ENCODE results near the gene GLB1L3. TPM values are rescaled to one million over a fixed set of nuclear protein-coding genes. Genes with fewer than 3 reads are reported as not detected.

Gene GLB1L3
- total and polyA plus RNA-seq, 4 donors = not detected

GRCh38 chr11:134288486-134288885 is 12.3 kb downstream of the GLB1L3 start:
- peaks cover 1% of the 10 kb centered on the region for H3K9me3 ChIP-seq (ENCODE audit: control insufficient read depth, low read length)
- ATAC-seq (ENCODE audit: low FRiP score) (no peak), DNase-seq (no peak)
- no peak overlapping the region for H3K27ac ChIP-seq (ENCODE audit: low read depth in 1 of 2, low read length in 2 of 2)
- H3K4me1 ChIP-seq (ENCODE audit: control insufficient read depth in 1 of 2, insufficient read depth in 2 of 2, low read length in 2 of 2) = no peaks in the 10 kb centered on the region
- no peaks in the 10 kb centered on the region for H3K36me3 ChIP-seq (ENCODE audit: control insufficient read depth in 1 of 2, insufficient read depth in 2 of 2, low read length in 1 of 2)
- H3K27me3 ChIP-seq (ENCODE audit: control insufficient read depth in 1 of 2, insufficient read depth in 2 of 2, low read length in 1 of 2) = no peaks in the 10 kb centered on the region
- H3K4me3 ChIP-seq (ENCODE audit: low read length in 2 of 2) = no peak overlapping the region
- intact Hi-C loops (cut with DNase I) = no loop called here
- 91 to 93% methylated on average over 13 of the region's 13 CpGs for WGBS, 2 donors

- H3K27ac ChIP-seq (ENCODE audit: low read depth in 1 of 2, low read length in 2 of 2) = no peak overlapping the region
- peaks cover 1% of the 10 kb centered on the region for H3K9me3 ChIP-seq (ENCODE audit: control insufficient read depth, low read length)
- H3K27me3 ChIP-seq (ENCODE audit: control insufficient read depth in 1 of 2, insufficient read depth in 2 of 2, low read length in 1 of 2) = no peaks in the 10 kb centered on the region
- intact Hi-C loops (cut with DNase I) = no loop called here
- H3K4me1 ChIP-seq (ENCODE audit: control insufficient read depth in 1 of 2, insufficient read depth in 2 of 2, low read length in 2 of 2) = no peaks in the 10 kb centered on the region
- DNase-seq (no peak), ATAC-seq (ENCODE audit: low FRiP score) (no peak)
- H3K4me3 ChIP-seq (ENCODE audit: low read length in 2 of 2) = no peak overlapping the region
- WGBS, 2 donors = 82 to 96% methylated on average over 4 of the region's 4 CpGs
- H3K36me3 ChIP-seq (ENCODE audit: control insufficient read depth in 1 of 2, insufficient read depth in 2 of 2, low read length in 1 of 2) = no peaks in the 10 kb centered on the region
Measured at GRCh38 chr11:134289167-134289566, 13.0 kb downstream of the GLB1L3 start.

- 36 to 40% methylated on average over 10 to 12 of the region's 12 CpGs for WGBS, 2 donors
- peak in 1 of 2 donors; percentile 57 for DNase-seq
Measured at GRCh38 chr11:134289789-134290188, 13.6 kb downstream of the GLB1L3 start.

GRCh38 chr11:134290646-134291045 is 14.5 kb downstream of the GLB1L3 start:
- 89 to 94% methylated on average over 7 of the region's 7 CpGs for WGBS, 2 donors
- Histone ChIP-seq H3K27me3 (ENCODE audit: control insufficient read depth in 1 of 2, insufficient read depth in 2 of 2, low read length in 1 of 2) (no peaks in the 10 kb centered on the region), H3K36me3 (ENCODE audit: control insufficient read depth in 1 of 2, insufficient read depth in 2 of 2, low read length in 1 of 2) (no peaks in the 10 kb centered on the region), H3K4me1 (ENCODE audit: control insufficient read depth in 1 of 2, insufficient read depth in 2 of 2, low read length in 2 of 2) (no peaks in the 10 kb centered on the region), H3K4me3 (ENCODE audit: low read length in 2 of 2) (no peak overlapping the region), H3K9me3 (ENCODE audit: control insufficient read depth, low read length) (peaks cover 1% of the 10 kb centered on the region), H3K27ac (ENCODE audit: low read depth in 1 of 2, low read length in 2 of 2) (no peak overlapping the region)
- no peak for DNase-seq
- no peak for ATAC-seq (ENCODE audit: low FRiP score)
- intact Hi-C loops (cut with DNase I) = no loop called here

More at GRCh38 chr11:134289789-134290188, 13.6 kb downstream of the GLB1L3 start:
- Histone ChIP-seq H3K27me3 (ENCODE audit: control insufficient read depth in 1 of 2, insufficient read depth in 2 of 2, low read length in 1 of 2) (no peaks in the 10 kb centered on the region), H3K4me1 (ENCODE audit: control insufficient read depth in 1 of 2, insufficient read depth in 2 of 2, low read length in 2 of 2) (no peaks in the 10 kb centered on the region), H3K36me3 (ENCODE audit: control insufficient read depth in 1 of 2, insufficient read depth in 2 of 2, low read length in 1 of 2) (no peaks in the 10 kb centered on the region), H3K27ac (ENCODE audit: low read depth in 1 of 2, low read length in 2 of 2) (no peak overlapping the region), H3K9me3 (ENCODE audit: control insufficient read depth, low read length) (peaks cover 1% of the 10 kb centered on the region), H3K4me3 (ENCODE audit: low read length in 2 of 2) (no peak overlapping the region)
- intact Hi-C loops (cut with DNase I) = no loop called here
- peak; percentile 54 for ATAC-seq (ENCODE audit: low FRiP score)

- no peaks in the 10 kb centered on the region for H3K27me3 ChIP-seq (ENCODE audit: control insufficient read depth in 1 of 2, insufficient read depth in 2 of 2, low read length in 1 of 2)
- no peak overlapping the region for H3K4me3 ChIP-seq (ENCODE audit: low read length in 2 of 2)
- no peaks in the 10 kb centered on the region for H3K4me1 ChIP-seq (ENCODE audit: control insufficient read depth in 1 of 2, insufficient read depth in 2 of 2, low read length in 2 of 2)
- ATAC-seq (ENCODE audit: low FRiP score) (no peak), DNase-seq (no peak)
- intact Hi-C loops (cut with DNase I) = no loop called here
- no peak overlapping the region for H3K27ac ChIP-seq (ENCODE audit: low read depth in 1 of 2, low read length in 2 of 2)
- H3K9me3 ChIP-seq (ENCODE audit: control insufficient read depth, low read length) = peaks cover 1% of the 10 kb centered on the region
- H3K36me3 ChIP-seq (ENCODE audit: control insufficient read depth in 1 of 2, insufficient read depth in 2 of 2, low read length in 1 of 2) = no peaks in the 10 kb centered on the region
- 77 to 86% methylated on average over 6 of the region's 6 CpGs for WGBS, 2 donors
Measured at GRCh38 chr11:134291196-134291595, 15.0 kb downstream of the GLB1L3 start.

- DNase-seq = peak in 1 of 2 donors; percentile 39
- intact Hi-C loops (cut with DNase I) = no loop called here
- Histone ChIP-seq H3K4me3 (ENCODE audit: low read length in 2 of 2) (no peak overlapping the region), H3K27ac (ENCODE audit: low read depth in 1 of 2, low read length in 2 of 2) (no peak overlapping the region), H3K4me1 (ENCODE audit: control insufficient read depth in 1 of 2, insufficient read depth in 2 of 2, low read length in 2 of 2) (no peaks in the 10 kb centered on the region), H3K36me3 (ENCODE audit: control insufficient read depth in 1 of 2, insufficient read depth in 2 of 2, low read length in 1 of 2) (no peaks in the 10 kb centered on the region), H3K27me3 (ENCODE audit: control insufficient read depth in 1 of 2, insufficient read depth in 2 of 2, low read length in 1 of 2) (no peaks in the 10 kb centered on the region), H3K9me3 (ENCODE audit: control insufficient read depth, low read length) (no peaks in the 10 kb centered on the region)
- WGBS, 2 donors = 72 to 84% methylated on average over 15 of the region's 15 CpGs
- no peak for ATAC-seq (ENCODE audit: low FRiP score)
Measured at GRCh38 chr11:134292661-134293060, 16.5 kb downstream of the GLB1L3 start.

GRCh38 chr11:134293119-134294113 is 17.2 kb downstream of the GLB1L3 start:
- Histone ChIP-seq H3K9me3 (ENCODE audit: control insufficient read depth, low read length) (no peaks in the 10 kb centered on the region), H3K4me1 (ENCODE audit: control insufficient read depth in 1 of 2, insufficient read depth in 2 of 2, low read length in 2 of 2) (no peaks in the 10 kb centered on the region), H3K36me3 (ENCODE audit: control insufficient read depth in 1 of 2, insufficient read depth in 2 of 2, low read length in 1 of 2) (no peaks in the 10 kb centered on the region), H3K4me3 (ENCODE audit: low read length in 2 of 2) (no peak overlapping the region), H3K27me3 (ENCODE audit: control insufficient read depth in 1 of 2, insufficient read depth in 2 of 2, low read length in 1 of 2) (no peaks in the 10 kb centered on the region), H3K27ac (ENCODE audit: low read depth in 1 of 2, low read length in 2 of 2) (no peak overlapping the region)
- DNase-seq (peak in 1 of 2 donors; percentile 59), ATAC-seq (ENCODE audit: low FRiP score) (no peak)
- intact Hi-C loops (cut with DNase I) = no loop called here
- WGBS, 2 donors = 78 to 80% methylated on average over 20 of the region's 20 CpGs

- H3K9me3 ChIP-seq (ENCODE audit: control insufficient read depth, low read length) = no peaks in the 10 kb centered on the region
- 59 to 73% methylated on average over 9 of the region's 9 CpGs for WGBS, 2 donors
- H3K27me3 ChIP-seq (ENCODE audit: control insufficient read depth in 1 of 2, insufficient read depth in 2 of 2, low read length in 1 of 2) = no peaks in the 10 kb centered on the region
- no peaks in the 10 kb centered on the region for H3K4me1 ChIP-seq (ENCODE audit: control insufficient read depth in 1 of 2, insufficient read depth in 2 of 2, low read length in 2 of 2)
- H3K27ac ChIP-seq (ENCODE audit: low read depth in 1 of 2, low read length in 2 of 2) = no peak overlapping the region
- ATAC-seq (ENCODE audit: low FRiP score) (no peak), DNase-seq (peak in 1 of 2 donors; percentile 14)
- no peak overlapping the region for H3K4me3 ChIP-seq (ENCODE audit: low read length in 2 of 2)
- intact Hi-C loops (cut with DNase I) = no loop called here
- no peaks in the 10 kb centered on the region for H3K36me3 ChIP-seq (ENCODE audit: control insufficient read depth in 1 of 2, insufficient read depth in 2 of 2, low read length in 1 of 2)
Measured at GRCh38 chr11:134294664-134295063, 18.5 kb downstream of the GLB1L3 start.

GRCh38 chr11:134312223-134312622 is 36.0 kb downstream of the GLB1L3 start:
- DNase-seq = no peak
- no peak overlapping the region for H3K4me3 ChIP-seq (ENCODE audit: low read length in 2 of 2)
- H3K27ac ChIP-seq (ENCODE audit: low read depth in 1 of 2, low read length in 2 of 2) = no peak overlapping the region
- H3K4me1 ChIP-seq (ENCODE audit: control insufficient read depth in 1 of 2, insufficient read depth in 2 of 2, low read length in 2 of 2) = no peaks in the 10 kb centered on the region
- peaks cover 4% of the 10 kb centered on the region for H3K9me3 ChIP-seq (ENCODE audit: control insufficient read depth, low read length)
- H3K36me3 ChIP-seq (ENCODE audit: control insufficient read depth in 1 of 2, insufficient read depth in 2 of 2, low read length in 1 of 2) = no peaks in the 10 kb centered on the region
- ATAC-seq (ENCODE audit: low FRiP score) = no peak
- 84 to 86% methylated on average over 12 of the region's 12 CpGs for WGBS, 2 donors
- intact Hi-C loops (cut with DNase I) = no loop called here
- no peaks in the 10 kb centered on the region for H3K27me3 ChIP-seq (ENCODE audit: control insufficient read depth in 1 of 2, insufficient read depth in 2 of 2, low read length in 1 of 2)
